ENCODE results near the gene ZNF614. TPM values are rescaled to one million over a fixed set of nuclear protein-coding genes. Genes with fewer than 3 reads are reported as not detected.

Gene ZNF614
- total and polyA plus RNA-seq, 10 of the 15 experiments (the other 5 are each of a cell fraction or from before 2014, with no cell fraction given) = 3.9 to 16.0 (median 9.6) TPM

GRCh38 chr19:52007806-52008557, 20.2 kb downstream of the ZNF614 start, which contains the start of gene ZNF615 (continued):
- TF ChIP-seq SMAD5 (IDR thresholded peaks at IDR 0.05; ENCODE audit: low read depth) (no peak), KLF5 (IDR thresholded peaks at IDR 0.05; ENCODE audit: partially characterized antibody) (no peak), RFX5 (IDR thresholded peaks at IDR 0.05; ENCODE audit: low read depth, low read length) (no peak), POU2F2 (IDR thresholded peaks at IDR 0.05; ENCODE audit: borderline replicate concordance, low read depth, low read length) (peak; percentile 5; the same call in 1 of the 3 replicates), CBX5 (IDR thresholded peaks at IDR 0.05; ENCODE audit: low read depth) (no peak), ETV6 (conservative IDR thresholded peaks at IDR 0.05 in 1 of 2, IDR thresholded peaks at IDR 0.05 in 1 of 2; ENCODE audit: borderline replicate concordance in 1 of 2, low read depth in 1 of 2) (no peak), YY1 (IDR thresholded peaks at IDR 0.05; ENCODE audit: low read depth, low read length) (peak; percentile 100), TCF3 (IDR thresholded peaks at IDR 0.05; ENCODE audit: borderline replicate concordance, insufficient read depth, low read depth, low read length) (no peak), EP300 (IDR thresholded peaks at IDR 0.05; ENCODE audit: borderline replicate concordance in 1 of 2, control insufficient read depth in 1 of 2, low read depth in 2 of 2, low read length in 2 of 2) (no peak), ZNF687 (IDR thresholded peaks at IDR 0.05) (0 out of 2 replicates have a peak, but pooled peaks have one; percentile 30)
- TF ChIP-seq, protein P1, sequence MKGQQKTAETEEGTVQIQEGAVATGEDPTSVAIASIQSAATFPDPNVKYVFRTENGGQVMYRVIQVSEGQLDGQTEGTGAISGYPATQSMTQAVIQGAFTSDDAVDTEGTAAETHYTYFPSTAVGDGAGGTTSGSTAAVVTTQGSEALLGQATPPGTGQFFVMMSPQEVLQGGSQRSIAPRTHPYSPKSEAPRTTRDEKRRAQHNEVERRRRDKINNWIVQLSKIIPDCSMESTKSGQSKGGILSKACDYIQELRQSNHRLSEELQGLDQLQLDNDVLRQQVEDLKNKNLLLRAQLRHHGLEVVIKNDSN (IDR thresholded peaks at IDR 0.05; ENCODE audit: borderline replicate concordance, extremely low read length, insufficient read depth, low read depth, low read length) = no peak
- TF ChIP-seq, protein P2, sequence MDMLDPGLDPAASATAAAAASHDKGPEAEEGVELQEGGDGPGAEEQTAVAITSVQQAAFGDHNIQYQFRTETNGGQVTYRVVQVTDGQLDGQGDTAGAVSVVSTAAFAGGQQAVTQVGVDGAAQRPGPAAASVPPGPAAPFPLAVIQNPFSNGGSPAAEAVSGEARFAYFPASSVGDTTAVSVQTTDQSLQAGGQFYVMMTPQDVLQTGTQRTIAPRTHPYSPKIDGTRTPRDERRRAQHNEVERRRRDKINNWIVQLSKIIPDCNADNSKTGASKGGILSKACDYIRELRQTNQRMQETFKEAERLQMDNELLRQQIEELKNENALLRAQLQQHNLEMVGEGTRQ (IDR thresholded peaks at IDR 0.05; ENCODE audit: borderline replicate concordance, low read depth, low read length) = no peak

All from GM12878 (cell line).